K562 (cell line): Measurements from ENCODE around the gene SDK1. TPM values are rescaled to one million over a fixed set of nuclear protein-coding genes. Genes with fewer than 3 reads are reported as not detected.

ENCODE experiments used
- ATAC-seq: fragments of 200-7000 bp; cut with Tn5 transposase; 3 replicates; pipeline ENCODE4 v1.9.1; 2020; ENCODE audit warnings: moderate library complexity
- BruUV-seq: library from RNA; stranded (reverse); fragments of 400-500 nt; replicated peaks from 2 replicates; lab custom pipeline; 2021; lab: Mats Ljungman, UMichigan
- CTCF ChIA-PET: fragments of 300-600 bp; formaldehyde crosslinking; extraction: SDS; loops from one replicate; lab custom pipeline; 2021; ENCODE audit warnings: low intra/inter-chr PET ratio; lab: Yijun Ruan, JAX
- POLR2A ChIA-PET: fragments of 300-600, 350-650 bp; sonication (Branson Sonifier 250); formaldehyde crosslinking; extraction: SDS; loops from one replicate; lab custom pipeline; 2021; ENCODE audit warnings: antibody characterized with exemption, inconsistent platforms; lab: Yijun Ruan, JAX
- DNase-seq, 4 experiments: peaks; one replicate each; pipeline versions ENCODE4 v3.0.0 to v3.0.0-alpha.2; 2011 to 2018; ENCODE audit warnings: low spot score in 3 of 4, mixed read lengths in 3 of 4; ENCODE audit errors: extremely low read depth in 1 of 4
- FAIRE-seq: peaks from 2 replicates; lab custom pipeline; 2011; peaks lifted over from hg19 to GRCh38; lab: Jason Lieb, UNC
- H2AFZ ChIP-seq: 2 replicates; pipeline ENCODE4 v1.6.0; 2011; ENCODE audit warnings: low read depth, low read length, control low read depth, inconsistent platforms
- H3K27ac ChIP-seq: fragments of 200-600 bp; 3 replicates; pipeline ENCODE4 v1.8.0; 2011; ENCODE audit warnings: low read depth, mild to moderate bottlenecking, control low read depth, inconsistent platforms, low read length, moderate library complexity, mixed read lengths; ENCODE audit errors: extremely low read depth
- H3K27me3 ChIP-seq, 2 experiments: fragments of 300-600 bp in 1 of 2; 2 replicates in 1 of 2; 3 replicates in 1 of 2; pipeline versions ENCODE4 v1.6.0 to v1.8.0; 2011; ENCODE audit warnings: inconsistent platforms in 2 of 2, low read length in 2 of 2, mild to moderate bottlenecking in 1 of 2, mixed read lengths in 1 of 2, moderate library complexity in 1 of 2; ENCODE audit not compliant: control insufficient read depth in 2 of 2, insufficient read depth in 2 of 2
- H3K36me3 ChIP-seq: fragments of 300-600 bp; 3 replicates; pipeline ENCODE4 v1.8.0; 2011; ENCODE audit warnings: mild to moderate bottlenecking, low read length, inconsistent platforms; ENCODE audit not compliant: control insufficient read depth, insufficient read depth
- H3K4me1 ChIP-seq, 2 experiments: fragments of 200-600 bp in 1 of 2; replicated peaks in 1 of 2; 2 replicates in 1 of 2; 3 replicates in 1 of 2; pipeline versions ENCODE4 v1.5.1 to v1.8.0; 2011; ENCODE audit warnings: inconsistent platforms in 2 of 2, low read length in 2 of 2, mild to moderate bottlenecking in 1 of 2, mixed read lengths in 1 of 2, moderate library complexity in 1 of 2; ENCODE audit not compliant: control insufficient read depth in 2 of 2, insufficient read depth in 2 of 2
- H3K4me2 ChIP-seq: 2 replicates; pipeline ENCODE4 v1.6.1; 2011; ENCODE audit warnings: low read length, control low read depth, inconsistent platforms, mixed read lengths; ENCODE audit not compliant: insufficient read depth
- H3K4me3 ChIP-seq: fragments of 200-600 bp; sonication (generic), shearing (Covaris generic); 2 replicates; pipeline ENCODE4 v1.5.1; 2016; ENCODE audit warnings: control low read depth, inconsistent platforms
- H3K79me2 ChIP-seq: fragments of 200-600 bp; 3 replicates; pipeline ENCODE4 v1.8.0; 2011; ENCODE audit warnings: low read length, inconsistent platforms; ENCODE audit not compliant: control insufficient read depth, insufficient read depth
- H3K9ac ChIP-seq, 2 experiments: 2 replicates each; pipeline versions ENCODE4 v1.6.0 to v1.6.1; 2011; ENCODE audit warnings: low read depth in 2 of 2, low read length in 2 of 2, control low read depth in 1 of 2, inconsistent platforms in 1 of 2, mild to moderate bottlenecking in 1 of 2, mixed read lengths in 1 of 2; ENCODE audit not compliant: insufficient read depth in 1 of 2
- H3K9me1 ChIP-seq: one replicate; pipeline ENCODE4 v1.6.0; 2011; ENCODE audit warnings: inconsistent platforms, mild to moderate bottlenecking, low read length, moderate library complexity; ENCODE audit not compliant: control insufficient read depth, insufficient read depth
- H3K9me3 ChIP-seq: replicated peaks from 2 replicates; pipeline ENCODE4 v1.5.1; 2011; ENCODE audit warnings: low read depth, low read length, inconsistent platforms; ENCODE audit not compliant: control insufficient read depth, insufficient read depth
- H4K20me1 ChIP-seq: replicated peaks from 2 replicates; pipeline ENCODE4 v1.6.1; 2011; ENCODE audit warnings: low read length, inconsistent platforms, mixed read lengths; ENCODE audit not compliant: control insufficient read depth, insufficient read depth
- C11orf30 ChIP-seq: fragments of 450-650 bp; IDR thresholded peaks from 2 replicates; pipeline ENCODE4 v1.6.1; 2016; ENCODE audit warnings: low read depth, mild to moderate bottlenecking
- CBX1 ChIP-seq: sonication (generic); IDR thresholded peaks from 2 replicates; pipeline ENCODE4 v1.6.1; 2016; ENCODE audit warnings: antibody characterized with exemption, low read depth, mild to moderate bottlenecking
- CBX3 ChIP-seq, 2 experiments: IDR thresholded peaks; 1 replicate in 1 of 2; 2 replicates in 1 of 2; pipeline ENCODE4 v1.6.1; 2012; ENCODE audit warnings: inconsistent platforms in 2 of 2, low read length in 2 of 2, borderline replicate concordance in 1 of 2, control low read depth in 1 of 2
- EZH2 ChIP-seq: IDR thresholded peaks from 2 replicates; pipeline ENCODE4 v1.6.1; 2012; ENCODE audit warnings: low read depth, mild to moderate bottlenecking, inconsistent platforms, low read length, borderline replicate concordance
- HDGF ChIP-seq: fragments of 450-650 bp; IDR thresholded peaks from 2 replicates; pipeline ENCODE4 v1.6.1; 2016
- KDM5B ChIP-seq: fragments of 200-600 bp; sonication (generic); IDR thresholded peaks from 2 replicates; pipeline ENCODE4 v1.6.1; 2012; ENCODE audit warnings: low read depth, mild to moderate bottlenecking, moderate library complexity, low read length, control low read depth, inconsistent platforms; ENCODE audit not compliant: insufficient replicate concordance
- SNIP1 ChIP-seq: fragments of 450-650 bp; IDR thresholded peaks from 2 replicates; pipeline ENCODE4 v1.7.1; 2017; ENCODE audit warnings: low read depth, mild to moderate bottlenecking
- TEAD2 ChIP-seq: fragments of 450-650 bp; IDR thresholded peaks from 2 replicates; pipeline ENCODE4 v1.6.1; 2016; ENCODE audit warnings: missing genetic modification characterization, control low read depth, missing compliant biosample characterization
- ZNF354B ChIP-seq: fragments of 250-450 bp; sonication (Bioruptor Pico); IDR thresholded peaks from 2 replicates; pipeline ENCODE4 v1.4.0; 2020
- ZNF507 ChIP-seq: conservative IDR thresholded peaks from 2 replicates; pipeline ENCODE4 v1.6.1; 2017; ENCODE audit warnings: missing genetic modification characterization, missing compliant biosample characterization
- ZNF583 ChIP-seq: fragments of 250-450 bp; sonication (Bioruptor Pico); IDR thresholded peaks from 2 replicates; pipeline ENCODE4 v1.4.0; 2020
- ZNF699 ChIP-seq: fragments of 250-450 bp; sonication (Bioruptor Pico); IDR thresholded peaks from 2 replicates; pipeline ENCODE4 v1.8.0; 2021; ENCODE audit warnings: mild to moderate bottlenecking, moderate library complexity; ENCODE audit not compliant: insufficient replicate concordance
- ZNF79 ChIP-seq: fragments of 250-450 bp; sonication (Bioruptor Pico); IDR thresholded peaks from 2 replicates; pipeline ENCODE4 v1.4.0; 2020; ENCODE audit warnings: low read depth, mild to moderate bottlenecking, moderate library complexity
- WGBS: fragments of 100-300 bp; shearing (Covaris generic); methylation state at CpG from one replicate; pipeline ENCODE4 v1.1.6; 2016; ENCODE audit warnings: low coverage, mixed read lengths; ENCODE audit not compliant: insufficient coverage; ENCODE audit errors: missing lambda C conversion rate; 5-methylcytosine and 5-hydroxymethylcytosine counted together
- in situ Hi-C: fragments of 300-500 bp; cut with MboI; formaldehyde crosslinking; loops from 4 replicates; pipeline ENCODE4 v1.15.0; 2018; ENCODE audit warnings: inconsistent platforms, mixed read lengths
- intact Hi-C: fragments of 100-400 bp; cut with micrococcal nuclease; formaldehyde crosslinking; loops from 2 replicates; pipeline ENCODE4 v1.14.2; 2022
- polyA plus RNA-seq, 8 experiments: library from polyadenylated mRNA; depleted of rRNA in 4 of 8; stranded (reverse) in 5 of 8; unstranded in 3 of 8; fragments of >200 nt; fragmentation: Nextera tagmentation in 2 of 8; fragmentation: Illumina TruSeq in 1 of 8; extraction: Ambion mirVana in 2 of 8; extraction: Trizol in 1 of 8; gene quantifications; 2 replicates each; pipeline versions ENCODE4 v1.2.1 to v1.2.3, GENCODE V29; 2011 to 2014; ENCODE audit warnings: inconsistent platforms in 1 of 8, missing spikeins in 1 of 8
- total RNA-seq, 7 experiments: library from RNA; depleted of rRNA in 6 of 7; stranded (reverse); fragments of >200 nt in 6 of 7; fragmentation: Illumina TruSeq in 2 of 7; extraction: Trizol in 2 of 7; gene quantifications; 2 replicates each; pipeline versions ENCODE4 v1.2.1 to v1.2.3, GENCODE V29; 2011 to 2021; ENCODE audit warnings: low replicate concordance in 1 of 7
- TF ChIP-seq, protein P1 (sequence below): fragments of 250-450 bp; sonication (Bioruptor Pico); IDR thresholded peaks from 2 replicates; pipeline ENCODE4 v1.5.0; 2022; ENCODE audit warnings: mild to moderate bottlenecking
- TF ChIP-seq, protein P2 (sequence below), 2 experiments: IDR thresholded peaks in 1 of 2; conservative IDR thresholded peaks in 1 of 2; 2 replicates each; pipeline ENCODE4 v1.6.1; 2016; ENCODE audit warnings: low read depth in 2 of 2, mild to moderate bottlenecking in 1 of 2, missing compliant biosample characterization in 1 of 2, missing genetic modification characterization in 1 of 2, moderate library complexity in 1 of 2

Gene SDK1
- total and polyA plus RNA-seq, 9 of the 15 experiments (the other 6 are each of a cell fraction or from before 2014, with no cell fraction given): 0.16 TPM; not detected in 8

DNA sequence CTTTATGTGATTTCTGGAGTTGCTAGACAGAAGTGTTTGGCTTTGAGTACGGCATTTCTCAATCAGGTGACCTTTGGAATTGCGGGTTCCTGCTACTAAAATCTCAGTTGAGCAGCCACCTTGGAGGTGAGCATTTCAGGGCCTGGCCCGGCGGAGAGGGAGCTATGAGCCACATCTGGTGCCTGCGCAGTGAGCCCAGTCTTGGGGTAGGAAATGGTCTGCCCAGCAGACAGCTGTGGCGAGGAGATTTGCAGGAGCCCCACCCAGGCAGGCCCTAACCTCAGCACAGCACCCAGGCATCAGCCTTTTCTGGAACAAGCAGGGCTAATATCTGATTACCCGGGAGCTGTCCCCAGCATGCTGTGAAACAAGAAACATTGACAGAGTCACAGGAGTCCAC lies 833.2 kb downstream of the SDK1 start:
- WGBS: 0% methylated on average over 7 of the region's 7 CpGs
- in situ Hi-C loops: no loop called here
- CTCF ChIA-PET: no interaction called here

More for the DNA sequence above, 833.2 kb downstream of the SDK1 start:
- ATAC-seq (no peak), DNase-seq (no peak), FAIRE-seq (no peak)
- H4K20me1 ChIP-seq: peaks cover 13% of the 10 kb centered on the region; the same call in 1 of the 2 replicates
- no peaks in the 10 kb centered on the region for H3K79me2 ChIP-seq
- H3K9me3 ChIP-seq: no peaks in the 10 kb centered on the region
- no peak overlapping the region for H3K27ac ChIP-seq
- intact Hi-C loops: no loop called here
- no peaks in the 10 kb centered on the region for H3K4me1 ChIP-seq
- BruUV-seq: no TSS peak
- POLR2A ChIA-PET: no interaction called here
- H3K9ac ChIP-seq: no peak overlapping the region
- H3K4me2 ChIP-seq: no peak overlapping the region
- no peak overlapping the region for H3K4me3 ChIP-seq
- H3K9me1 ChIP-seq: no peaks in the 10 kb centered on the region
- no peak for TF ChIP-seq CBX3 (IDR thresholded peaks at IDR 0.05; ENCODE audit: borderline replicate concordance in 1 of 2, low read length in 2 of 2)
- no peak for TF ChIP-seq ZNF507 (tag)
- TF ChIP-seq SNIP1: no peak
- no peak for TF ChIP-seq ZNF583 (CRISPR knock-in tag)
- no peak for TF ChIP-seq TEAD2
- TF ChIP-seq ZNF79: no peak
- no peak for TF ChIP-seq EZH2
- no peak for TF ChIP-seq CBX1
- TF ChIP-seq ZNF699 (CRISPR knock-in tag): no peak
- TF ChIP-seq, protein P1, sequence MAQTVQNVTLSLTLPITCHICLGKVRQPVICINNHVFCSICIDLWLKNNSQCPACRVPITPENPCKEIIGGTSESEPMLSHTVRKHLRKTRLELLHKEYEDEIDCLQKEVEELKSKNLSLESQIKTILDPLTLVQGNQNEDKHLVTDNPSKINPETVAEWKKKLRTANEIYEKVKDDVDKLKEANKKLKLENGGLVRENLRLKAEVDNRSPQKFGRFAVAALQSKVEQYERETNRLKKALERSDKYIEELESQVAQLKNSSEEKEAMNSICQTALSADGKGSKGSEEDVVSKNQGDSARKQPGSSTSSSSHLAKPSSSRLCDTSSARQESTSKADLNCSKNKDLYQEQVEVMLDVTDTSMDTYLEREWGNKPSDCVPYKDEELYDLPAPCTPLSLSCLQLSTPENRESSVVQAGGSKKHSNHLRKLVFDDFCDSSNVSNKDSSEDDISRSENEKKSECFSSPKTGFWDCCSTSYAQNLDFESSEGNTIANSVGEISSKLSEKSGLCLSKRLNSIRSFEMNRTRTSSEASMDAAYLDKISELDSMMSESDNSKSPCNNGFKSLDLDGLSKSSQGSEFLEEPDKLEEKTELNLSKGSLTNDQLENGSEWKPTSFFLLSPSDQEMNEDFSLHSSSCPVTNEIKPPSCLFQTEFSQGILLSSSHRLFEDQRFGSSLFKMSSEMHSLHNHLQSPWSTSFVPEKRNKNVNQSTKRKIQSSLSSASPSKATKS (CRISPR knock-in tag): no peak
- TF ChIP-seq ZNF354B: no peak
- TF ChIP-seq C11orf30: no peak
- TF ChIP-seq, protein P2, sequence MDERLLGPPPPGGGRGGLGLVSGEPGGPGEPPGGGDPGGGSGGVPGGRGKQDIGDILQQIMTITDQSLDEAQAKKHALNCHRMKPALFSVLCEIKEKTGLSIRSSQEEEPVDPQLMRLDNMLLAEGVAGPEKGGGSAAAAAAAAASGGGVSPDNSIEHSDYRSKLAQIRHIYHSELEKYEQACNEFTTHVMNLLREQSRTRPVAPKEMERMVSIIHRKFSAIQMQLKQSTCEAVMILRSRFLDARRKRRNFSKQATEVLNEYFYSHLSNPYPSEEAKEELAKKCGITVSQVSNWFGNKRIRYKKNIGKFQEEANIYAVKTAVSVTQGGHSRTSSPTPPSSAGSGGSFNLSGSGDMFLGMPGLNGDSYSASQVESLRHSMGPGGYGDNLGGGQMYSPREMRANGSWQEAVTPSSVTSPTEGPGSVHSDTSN (CRISPR knock-in tag; IDR thresholded peaks at IDR 0.05; ENCODE audit: low read depth): no peak
- TF ChIP-seq, protein P2 (tag; conservative IDR thresholded peaks at IDR 0.05; ENCODE audit: low read depth): no peak
- no peak for TF ChIP-seq KDM5B
- TF ChIP-seq HDGF: no peak
- H3K36me3 ChIP-seq: no peaks in the 10 kb centered on the region
- no peak overlapping the region for H2AFZ ChIP-seq
- H3K27me3 ChIP-seq: peaks cover 36 to 87% of the 10 kb centered on the region in 2 experiments
